Activated CD8-positive, alpha-beta memory T cell treated with anti-CD3 and anti-CD28 coated beads for 4 hours (primary cell): ENCODE data around the gene GPR82.
"Not testable (repeated sequence)": the region's sequence is repeated elsewhere in the genome, so short reads cannot be mapped to it uniquely, and the experiment has no call there.

Experiments used
- DNase-seq, 2 donors: peaks; one replicate each; pipeline ENCODE4 v3.0.0-alpha.2; 2020; ENCODE audit warnings: low read depth in 2 of 2

GPR82 gene

GRCh38 chrX:41723826-41724225 lies at the start of gene GPR82:
GPR82 (plus strand) TSS chrX:41724181; CDS start chrX:41727027, 2,846 bp downstream.
- DNase-seq: no peak

GRCh38 chrX:41676361-41676760 lies 47.6 kb upstream of the GPR82 start:
- not testable (repeated sequence) for DNase-seq

- no peak for DNase-seq
These were observed 46.6 kb upstream of the GPR82 start for GRCh38 chrX:41677183-41678060.

- no peak for DNase-seq
These were observed 39.8 kb upstream of the GPR82 start for GRCh38 chrX:41684138-41684537.

- DNase-seq: no peak
These were observed 39.0 kb upstream of the GPR82 start for GRCh38 chrX:41684940-41685339.

- DNase-seq: no peak
These were observed 37.2 kb upstream of the GPR82 start for GRCh38 chrX:41686788-41687187.

GRCh38 chrX:41688156-41688555 lies 35.8 kb upstream of the GPR82 start:
- no peak for DNase-seq

GRCh38 chrX:41688835-41689234 lies 35.1 kb upstream of the GPR82 start, which contains the start of gene GPR34:
GPR34 (plus strand) TSS chrX:41688973; CDS start chrX:41695634, 6,661 bp downstream.
- DNase-seq: no peak

GRCh38 chrX:41689711-41690110 lies 34.3 kb upstream of the GPR82 start:
- DNase-seq: no peak

- DNase-seq: no peak
These were observed 31.7 kb upstream of the GPR82 start for GRCh38 chrX:41692162-41692749.

GRCh38 chrX:41693024-41693423 lies 31.0 kb upstream of the GPR82 start:
- no peak for DNase-seq

GRCh38 chrX:41695426-41695825 lies 28.6 kb upstream of the GPR82 start:
- DNase-seq: no peak

- no peak for DNase-seq
These were observed 20.4 kb upstream of the GPR82 start for GRCh38 chrX:41703574-41704029.

- DNase-seq: no peak
These were observed 18.9 kb upstream of the GPR82 start for GRCh38 chrX:41705042-41705441.

GRCh38 chrX:41705680-41706374 lies 18.2 kb upstream of the GPR82 start:
- no peak for DNase-seq

GRCh38 chrX:41707218-41707617 lies 16.8 kb upstream of the GPR82 start:
- DNase-seq: no peak

- no peak for DNase-seq
These were observed 15.5 kb upstream of the GPR82 start for GRCh38 chrX:41708486-41708885.

GRCh38 chrX:41711021-41711667 lies 12.8 kb upstream of the GPR82 start:
- no peak for DNase-seq

GRCh38 chrX:41716222-41716621 lies 7.8 kb upstream of the GPR82 start:
- no peak for DNase-seq

- no peak for DNase-seq
These were observed 7.1 kb upstream of the GPR82 start for GRCh38 chrX:41716767-41717473.
